ENCODE data around the gene XIST. TPM values are rescaled to one million over a fixed set of nuclear protein-coding genes. Genes with fewer than 3 reads are reported as not detected.

Gene XIST
- total RNA-seq, 1 donor from 2014 or later, result not detected

GRCh38 chrX:73859622-73860021 lies 7.1 kb upstream of the XIST start:
- no peak overlapping the region for H3K4me3 ChIP-seq (ENCODE audit: insufficient read depth, low read depth, low read length)
- H3K27me3 ChIP-seq (ENCODE audit: insufficient read depth, low read length), result no peaks in the 10 kb centered on the region
- no peak overlapping the region for H3K27ac ChIP-seq (ENCODE audit: low read depth, low read length)
- no peaks in the 10 kb centered on the region for H3K36me3 Mint-ChIP-seq (ENCODE audit: low read depth, unreplicated experiment)
- no peaks in the 10 kb centered on the region for H3K79me2 ChIP-seq (ENCODE audit: insufficient read depth, low read length)
- H3K4me3 Mint-ChIP-seq (ENCODE audit: unreplicated experiment), result no peak overlapping the region
- no peak for FAIRE-seq
- TF ChIP-seq, protein P1, sequence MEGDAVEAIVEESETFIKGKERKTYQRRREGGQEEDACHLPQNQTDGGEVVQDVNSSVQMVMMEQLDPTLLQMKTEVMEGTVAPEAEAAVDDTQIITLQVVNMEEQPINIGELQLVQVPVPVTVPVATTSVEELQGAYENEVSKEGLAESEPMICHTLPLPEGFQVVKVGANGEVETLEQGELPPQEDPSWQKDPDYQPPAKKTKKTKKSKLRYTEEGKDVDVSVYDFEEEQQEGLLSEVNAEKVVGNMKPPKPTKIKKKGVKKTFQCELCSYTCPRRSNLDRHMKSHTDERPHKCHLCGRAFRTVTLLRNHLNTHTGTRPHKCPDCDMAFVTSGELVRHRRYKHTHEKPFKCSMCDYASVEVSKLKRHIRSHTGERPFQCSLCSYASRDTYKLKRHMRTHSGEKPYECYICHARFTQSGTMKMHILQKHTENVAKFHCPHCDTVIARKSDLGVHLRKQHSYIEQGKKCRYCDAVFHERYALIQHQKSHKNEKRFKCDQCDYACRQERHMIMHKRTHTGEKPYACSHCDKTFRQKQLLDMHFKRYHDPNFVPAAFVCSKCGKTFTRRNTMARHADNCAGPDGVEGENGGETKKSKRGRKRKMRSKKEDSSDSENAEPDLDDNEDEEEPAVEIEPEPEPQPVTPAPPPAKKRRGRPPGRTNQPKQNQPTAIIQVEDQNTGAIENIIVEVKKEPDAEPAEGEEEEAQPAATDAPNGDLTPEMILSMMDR (IDR thresholded peaks at IDR 0.05; ENCODE audit: insufficient read depth, low read depth, low read length), result no peak
- no peak for TF ChIP-seq EZH2 (IDR thresholded peaks at IDR 0.05; ENCODE audit: insufficient read depth, low read length)
- H3K9me3 Mint-ChIP-seq (ENCODE audit: unreplicated experiment), result no peaks in the 10 kb centered on the region
- H3K27ac Mint-ChIP-seq (ENCODE audit: unreplicated experiment), result no peak overlapping the region
- no peak overlapping the region for H3K9ac ChIP-seq (ENCODE audit: low read length)
- no peaks in the 10 kb centered on the region for H3K9me3 ChIP-seq (ENCODE audit: insufficient read depth, low read depth, low read length)
- no peaks in the 10 kb centered on the region for H3K36me3 ChIP-seq (ENCODE audit: insufficient read depth, low read length)
- H2AFZ ChIP-seq (ENCODE audit: low read depth, low read length), result no peak overlapping the region
- H3K4me1 ChIP-seq (ENCODE audit: insufficient read depth, low read length), result no peaks in the 10 kb centered on the region
- H3K27me3 Mint-ChIP-seq (ENCODE audit: low read depth, unreplicated experiment), result no peaks in the 10 kb centered on the region
- H3K4me2 ChIP-seq (ENCODE audit: low read length), result no peak overlapping the region
- DNase-seq (ENCODE audit: low read depth), result no peak
- no peaks in the 10 kb centered on the region for H4K20me1 ChIP-seq (ENCODE audit: insufficient read depth, low read length)
- H3K4me1 Mint-ChIP-seq (ENCODE audit: low read depth, unreplicated experiment), result no peaks in the 10 kb centered on the region

DNA sequence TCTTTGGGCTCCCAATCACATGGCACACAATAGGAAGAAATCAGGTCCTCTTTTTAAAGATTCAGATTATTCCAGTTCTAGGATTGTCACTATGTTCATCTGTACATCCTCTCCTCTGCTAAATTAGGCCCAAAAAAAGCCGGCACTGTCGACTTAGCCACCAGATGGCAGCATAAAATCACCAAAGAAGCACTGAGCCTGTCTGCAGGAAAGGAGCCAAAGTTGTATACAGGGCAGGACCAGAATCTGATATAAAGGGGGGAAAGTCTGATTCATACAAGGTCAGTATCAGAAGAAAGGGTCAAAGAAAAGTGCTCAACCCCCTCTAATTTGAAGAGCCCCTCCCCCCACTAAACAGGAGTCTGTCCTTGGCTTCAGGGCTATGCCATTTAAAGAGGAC lies 3.0 kb upstream of the XIST start:
- Histone ChIP-seq H3K4me1 (ENCODE audit: insufficient read depth, low read length) (no peaks in the 10 kb centered on the region), H3K27me3 (ENCODE audit: insufficient read depth, low read length) (no peaks in the 10 kb centered on the region), H3K79me2 (ENCODE audit: insufficient read depth, low read length) (no peaks in the 10 kb centered on the region), H2AFZ (ENCODE audit: low read depth, low read length) (peak overlapping the region; percentile 54), H4K20me1 (ENCODE audit: insufficient read depth, low read length) (no peaks in the 10 kb centered on the region), H3K9me3 (ENCODE audit: insufficient read depth, low read depth, low read length) (no peaks in the 10 kb centered on the region), H3K27ac (ENCODE audit: low read depth, low read length) (no peak overlapping the region), H3K4me2 (ENCODE audit: low read length) (no peak overlapping the region), H3K36me3 (ENCODE audit: insufficient read depth, low read length) (no peaks in the 10 kb centered on the region), H3K9ac (ENCODE audit: low read length) (no peak overlapping the region), H3K4me3 (ENCODE audit: insufficient read depth, low read depth, low read length) (no peak overlapping the region)
- H3K4me1 Mint-ChIP-seq (ENCODE audit: low read depth, unreplicated experiment), result no peaks in the 10 kb centered on the region
- no peak overlapping the region for H3K4me3 Mint-ChIP-seq (ENCODE audit: unreplicated experiment)
- H3K27ac Mint-ChIP-seq (ENCODE audit: unreplicated experiment), result no peak overlapping the region
- no peaks in the 10 kb centered on the region for H3K9me3 Mint-ChIP-seq (ENCODE audit: unreplicated experiment)
- FAIRE-seq (peak; percentile 100), DNase-seq (ENCODE audit: low read depth) (peak; percentile 46)
- no peaks in the 10 kb centered on the region for H3K27me3 Mint-ChIP-seq (ENCODE audit: low read depth, unreplicated experiment)
- no peaks in the 10 kb centered on the region for H3K36me3 Mint-ChIP-seq (ENCODE audit: low read depth, unreplicated experiment)
- TF ChIP-seq, protein P1 (IDR thresholded peaks at IDR 0.05; ENCODE audit: insufficient read depth, low read depth, low read length), result peak; percentile 61
- TF ChIP-seq EZH2 (IDR thresholded peaks at IDR 0.05; ENCODE audit: insufficient read depth, low read length), result no peak

DNA sequence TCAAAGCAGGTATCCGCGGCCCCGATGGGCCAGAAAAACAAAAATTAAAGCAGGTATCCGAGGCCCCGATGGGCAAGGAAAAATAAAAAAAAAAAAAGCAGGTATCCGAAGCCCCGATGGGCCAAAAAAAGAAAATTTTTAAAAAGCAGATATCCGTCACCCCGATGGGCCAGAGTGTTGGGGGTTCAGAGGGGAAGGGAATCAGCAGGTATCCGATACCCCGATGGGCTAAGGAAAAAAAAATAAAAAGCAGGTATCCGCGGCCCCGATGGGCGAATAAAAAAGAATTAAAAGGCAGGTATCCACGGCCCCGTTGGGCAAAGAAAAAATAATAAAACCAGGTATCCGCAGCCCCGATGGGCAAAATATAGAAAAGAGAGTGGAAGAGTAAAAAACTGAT lies 492 bp downstream of the XIST start:
- no peaks in the 10 kb centered on the region for H3K9me3 Mint-ChIP-seq (ENCODE audit: unreplicated experiment)
- Histone ChIP-seq H3K4me2 (ENCODE audit: low read length) (no peak overlapping the region), H3K36me3 (ENCODE audit: insufficient read depth, low read length) (no peaks in the 10 kb centered on the region), H3K9me3 (ENCODE audit: insufficient read depth, low read depth, low read length) (no peaks in the 10 kb centered on the region), H2AFZ (ENCODE audit: low read depth, low read length) (no peak overlapping the region), H3K9ac (ENCODE audit: low read length) (no peak overlapping the region), H3K4me3 (ENCODE audit: insufficient read depth, low read depth, low read length) (no peak overlapping the region), H3K27ac (ENCODE audit: low read depth, low read length) (no peak overlapping the region), H4K20me1 (ENCODE audit: insufficient read depth, low read length) (no peaks in the 10 kb centered on the region), H3K27me3 (ENCODE audit: insufficient read depth, low read length) (no peaks in the 10 kb centered on the region), H3K4me1 (ENCODE audit: insufficient read depth, low read length) (no peaks in the 10 kb centered on the region), H3K79me2 (ENCODE audit: insufficient read depth, low read length) (no peaks in the 10 kb centered on the region)
- DNase-seq (ENCODE audit: low read depth) (no peak), FAIRE-seq (no peak)
- no peaks in the 10 kb centered on the region for H3K4me1 Mint-ChIP-seq (ENCODE audit: low read depth, unreplicated experiment)
- H3K4me3 Mint-ChIP-seq (ENCODE audit: unreplicated experiment), result no peak overlapping the region
- no peaks in the 10 kb centered on the region for H3K27me3 Mint-ChIP-seq (ENCODE audit: low read depth, unreplicated experiment)
- no peak for TF ChIP-seq EZH2 (IDR thresholded peaks at IDR 0.05; ENCODE audit: insufficient read depth, low read length)
- TF ChIP-seq, protein P1 (IDR thresholded peaks at IDR 0.05; ENCODE audit: insufficient read depth, low read depth, low read length), result no peak
- H3K27ac Mint-ChIP-seq (ENCODE audit: unreplicated experiment), result no peak overlapping the region
- no peaks in the 10 kb centered on the region for H3K36me3 Mint-ChIP-seq (ENCODE audit: low read depth, unreplicated experiment)

Data from astrocyte (in vitro differentiated cells and primary cell).